ENCODE results near the gene TRIM17.

Gene TRIM17

DNA sequence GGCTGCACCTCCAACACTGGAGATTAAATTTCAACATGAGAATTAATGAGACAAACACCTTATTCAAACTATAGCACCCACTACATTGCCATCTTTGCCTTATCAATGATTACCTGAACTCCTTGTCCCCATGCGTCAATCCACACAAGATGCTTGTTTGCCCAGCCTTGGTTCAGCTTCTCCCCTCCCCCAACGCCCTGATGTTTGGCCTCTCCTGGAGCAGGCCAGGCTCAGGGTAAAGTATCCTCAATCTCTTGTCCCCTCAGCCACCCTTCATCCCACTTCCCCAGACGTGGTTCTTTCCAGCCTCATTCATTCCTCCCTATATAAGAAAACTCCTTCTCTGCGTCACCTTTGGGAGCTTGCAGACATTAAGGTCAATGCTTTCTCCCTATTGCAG is 11.8 kb upstream of the TRIM17 start:
- Histone ChIP-seq H3K9me2 (ENCODE audit: low read depth, low read length) (no peaks in the 10 kb centered on the region), H3K27me3 (ENCODE audit: insufficient read depth, low read length) (no peaks in the 10 kb centered on the region), H4K20me1 (ENCODE audit: insufficient read depth, low read length) (no peaks in the 10 kb centered on the region), H3K9ac (ENCODE audit: low read length) (no peak overlapping the region), H3K4me2 (ENCODE audit: low read length) (no peak overlapping the region), H2AFZ (ENCODE audit: low read length) (no peak overlapping the region), H3K36me3 (ENCODE audit: insufficient read depth, low read length) (no peaks in the 10 kb centered on the region), H3K79me2 (ENCODE audit: insufficient read depth, low read length) (no peaks in the 10 kb centered on the region), H3F3A (ENCODE audit: insufficient read depth, low read length) (no peaks in the 10 kb centered on the region), H3K9me3 (ENCODE audit: low read length) (no peaks in the 10 kb centered on the region), H3K4me1 (ENCODE audit: insufficient read depth, low read length, severe bottlenecking) (no peaks in the 10 kb centered on the region), H3K4me3 (ENCODE audit: low read depth, low read length, poor library complexity, severe bottlenecking) (no peak overlapping the region), H3K27ac (ENCODE audit: low read depth, low read length, poor library complexity, severe bottlenecking) (no peak overlapping the region)
- TF ChIP-seq, protein P1, sequence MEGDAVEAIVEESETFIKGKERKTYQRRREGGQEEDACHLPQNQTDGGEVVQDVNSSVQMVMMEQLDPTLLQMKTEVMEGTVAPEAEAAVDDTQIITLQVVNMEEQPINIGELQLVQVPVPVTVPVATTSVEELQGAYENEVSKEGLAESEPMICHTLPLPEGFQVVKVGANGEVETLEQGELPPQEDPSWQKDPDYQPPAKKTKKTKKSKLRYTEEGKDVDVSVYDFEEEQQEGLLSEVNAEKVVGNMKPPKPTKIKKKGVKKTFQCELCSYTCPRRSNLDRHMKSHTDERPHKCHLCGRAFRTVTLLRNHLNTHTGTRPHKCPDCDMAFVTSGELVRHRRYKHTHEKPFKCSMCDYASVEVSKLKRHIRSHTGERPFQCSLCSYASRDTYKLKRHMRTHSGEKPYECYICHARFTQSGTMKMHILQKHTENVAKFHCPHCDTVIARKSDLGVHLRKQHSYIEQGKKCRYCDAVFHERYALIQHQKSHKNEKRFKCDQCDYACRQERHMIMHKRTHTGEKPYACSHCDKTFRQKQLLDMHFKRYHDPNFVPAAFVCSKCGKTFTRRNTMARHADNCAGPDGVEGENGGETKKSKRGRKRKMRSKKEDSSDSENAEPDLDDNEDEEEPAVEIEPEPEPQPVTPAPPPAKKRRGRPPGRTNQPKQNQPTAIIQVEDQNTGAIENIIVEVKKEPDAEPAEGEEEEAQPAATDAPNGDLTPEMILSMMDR (IDR thresholded peaks at IDR 0.05; ENCODE audit: low read length) = no peak

DNA sequence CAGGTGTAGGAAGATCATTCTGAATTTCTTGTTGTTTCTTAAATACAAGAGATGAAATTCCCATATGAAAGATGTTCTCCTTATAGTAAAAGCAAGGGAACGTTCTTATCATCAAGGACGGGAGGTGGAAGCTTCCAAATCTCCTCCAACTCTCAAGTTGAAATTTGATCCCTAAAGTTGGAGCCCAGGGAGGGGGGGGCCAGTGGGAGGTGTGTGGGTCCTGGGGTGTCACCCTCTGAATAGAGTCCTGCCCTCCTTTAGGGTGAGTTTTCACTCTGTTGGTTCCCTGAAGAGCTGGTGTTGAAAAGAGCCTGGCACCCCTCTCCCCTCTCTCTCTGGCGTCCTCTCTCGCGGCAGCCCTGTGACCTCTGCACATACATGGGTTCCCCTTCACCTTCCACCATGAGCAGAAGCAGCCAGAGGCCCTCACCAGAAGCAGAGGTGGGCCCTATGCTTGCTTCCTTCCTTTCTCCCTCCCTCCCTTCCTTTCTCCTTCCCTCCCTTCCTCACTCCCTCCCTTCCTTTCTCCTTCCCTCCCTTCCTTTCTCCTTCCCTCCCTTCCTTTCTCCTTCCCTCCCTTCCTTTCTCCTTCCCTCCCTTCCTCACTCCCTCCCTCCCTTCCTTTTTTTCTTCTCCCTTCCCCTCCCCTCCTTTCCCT is 10.0 kb upstream of the TRIM17 start:
- Histone ChIP-seq H3K79me2 (ENCODE audit: insufficient read depth, low read length) (no peaks in the 10 kb centered on the region), H3K36me3 (ENCODE audit: insufficient read depth, low read length) (no peaks in the 10 kb centered on the region), H3K9me3 (ENCODE audit: low read length) (no peaks in the 10 kb centered on the region), H3K27me3 (ENCODE audit: insufficient read depth, low read length) (no peaks in the 10 kb centered on the region), H3K4me3 (ENCODE audit: low read depth, low read length, poor library complexity, severe bottlenecking) (no peak overlapping the region), H2AFZ (ENCODE audit: low read length) (no peak overlapping the region), H3K4me2 (ENCODE audit: low read length) (no peak overlapping the region), H3K4me1 (ENCODE audit: insufficient read depth, low read length, severe bottlenecking) (no peaks in the 10 kb centered on the region), H4K20me1 (ENCODE audit: insufficient read depth, low read length) (no peaks in the 10 kb centered on the region), H3F3A (ENCODE audit: insufficient read depth, low read length) (no peaks in the 10 kb centered on the region), H3K27ac (ENCODE audit: low read depth, low read length, poor library complexity, severe bottlenecking) (no peak overlapping the region), H3K9me2 (ENCODE audit: low read depth, low read length) (no peaks in the 10 kb centered on the region), H3K9ac (ENCODE audit: low read length) (no peak overlapping the region)
- TF ChIP-seq, protein P1 (IDR thresholded peaks at IDR 0.05; ENCODE audit: low read length) = no peak
- no peak for TF ChIP-seq EZH2 (IDR thresholded peaks at IDR 0.05; ENCODE audit: borderline replicate concordance, low read length)

DNA sequence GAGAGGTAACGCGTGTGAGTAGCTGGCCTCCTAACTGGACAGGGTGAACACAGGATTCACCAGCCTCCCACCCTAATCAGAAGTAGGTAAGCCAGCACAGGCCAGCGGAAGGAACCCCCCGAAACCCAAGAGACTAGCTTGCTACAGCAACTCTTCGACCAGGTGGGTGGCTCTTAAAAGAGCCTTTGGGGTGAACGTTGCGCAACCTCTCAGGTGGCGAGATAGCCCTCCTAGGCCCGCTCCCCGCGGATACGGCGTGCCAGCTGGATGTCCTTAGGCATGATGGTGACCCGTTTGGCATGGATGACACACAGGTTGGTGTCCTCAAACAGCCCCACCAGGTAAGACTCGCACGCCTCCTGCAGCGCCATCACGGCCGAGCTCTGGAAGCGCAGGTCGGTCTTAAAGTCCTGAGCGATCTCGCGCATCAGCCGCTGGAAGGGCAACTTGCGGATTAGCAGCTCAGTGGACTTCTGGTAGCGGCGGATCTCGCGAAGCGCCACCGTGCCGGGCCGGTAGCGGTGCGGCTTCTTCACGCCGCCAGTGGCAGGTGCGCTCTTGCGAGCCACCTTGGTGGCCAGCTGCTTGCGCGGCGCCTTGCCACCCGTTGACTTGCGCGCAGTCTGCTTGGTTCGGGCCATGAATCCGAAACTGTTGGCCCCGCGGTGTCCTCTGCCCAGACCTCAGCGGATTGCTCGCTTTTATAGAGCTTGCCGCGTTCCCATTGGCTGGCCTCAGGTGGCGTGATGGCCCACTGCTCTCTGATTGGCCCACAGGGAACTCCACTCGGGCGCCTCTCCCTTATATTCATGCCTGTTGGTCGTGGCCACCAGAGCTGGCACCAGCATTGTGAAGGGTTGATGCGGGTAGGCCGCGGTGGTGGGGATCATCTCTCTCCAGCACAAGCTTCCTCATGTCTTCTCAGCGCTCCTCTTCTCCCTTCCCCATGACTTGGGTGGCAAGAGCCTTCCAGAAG is 8.3 kb upstream of the TRIM17 start:
- TF ChIP-seq EZH2 (IDR thresholded peaks at IDR 0.05; ENCODE audit: borderline replicate concordance, low read length) = no peak
- TF ChIP-seq, protein P1 (IDR thresholded peaks at IDR 0.05; ENCODE audit: low read length) = no peak
- Histone ChIP-seq H3K27me3 (ENCODE audit: insufficient read depth, low read length) (no peaks in the 10 kb centered on the region), H4K20me1 (ENCODE audit: insufficient read depth, low read length) (no peaks in the 10 kb centered on the region)

More for the DNA sequence above, 8.3 kb upstream of the TRIM17 start:
- no peak overlapping the region for H3K4me3 ChIP-seq (ENCODE audit: low read depth, low read length, poor library complexity, severe bottlenecking)
- H3K9ac ChIP-seq (ENCODE audit: low read length) = no peak overlapping the region
- no peak overlapping the region for H3K4me2 ChIP-seq (ENCODE audit: low read length)
- no peaks in the 10 kb centered on the region for H3K36me3 ChIP-seq (ENCODE audit: insufficient read depth, low read length)
- no peak overlapping the region for H2AFZ ChIP-seq (ENCODE audit: low read length)
- H3K79me2 ChIP-seq (ENCODE audit: insufficient read depth, low read length) = no peaks in the 10 kb centered on the region
- H3F3A ChIP-seq (ENCODE audit: insufficient read depth, low read length) = no peaks in the 10 kb centered on the region
- no peaks in the 10 kb centered on the region for H3K9me2 ChIP-seq (ENCODE audit: low read depth, low read length)
- H3K27ac ChIP-seq (ENCODE audit: low read depth, low read length, poor library complexity, severe bottlenecking) = no peak overlapping the region
- no peaks in the 10 kb centered on the region for H3K9me3 ChIP-seq (ENCODE audit: low read length)
- H3K4me1 ChIP-seq (ENCODE audit: insufficient read depth, low read length, severe bottlenecking) = no peaks in the 10 kb centered on the region
